Thoracic aorta (tissue), 2 donors: ENCODE results near the gene TRMT44. TPM values are rescaled to one million over a fixed set of nuclear protein-coding genes. Genes with fewer than 3 reads are reported as not detected.

Source experiments
- ATAC-seq: fragments of 150-250 bp; one replicate; pipeline ENCODE4 v1.8.0; 2017; ENCODE audit warnings: low read depth; ENCODE audit not compliant: insufficient number of reproducible peaks, low FRiP score
- DNase-seq: peaks from one replicate; pipeline ENCODE4 v3.0.0-alpha.2; 2020; ENCODE audit warnings: low spot score
- H3K27ac ChIP-seq, 2 donors: fragments of 200-600 bp; sonication (generic); 1 replicate in 1 of 2; 2 replicates in 1 of 2; pipeline ENCODE4 v1.5.1; 2016; ENCODE audit warnings: mild to moderate bottlenecking in 2 of 2, moderate library complexity in 2 of 2
- H3K27me3 ChIP-seq: fragments of 200-600 bp; sonication (generic); replicated peaks from 2 replicates; pipeline ENCODE4 v1.6.0; 2016; ENCODE audit warnings: mild to moderate bottlenecking; ENCODE audit not compliant: insufficient read depth
- H3K36me3 ChIP-seq: fragments of 200-600 bp; sonication (generic); one replicate; pipeline ENCODE4 v1.5.1; 2016
- H3K4me1 ChIP-seq, 2 donors: fragments of 200-600 bp; sonication (generic); 1 replicate in 1 of 2; 2 replicates in 1 of 2; pipeline versions ENCODE4 v1.5.1 to v1.6.0; 2016; ENCODE audit warnings: low read depth in 2 of 2, mild to moderate bottlenecking in 1 of 2; ENCODE audit not compliant: control insufficient read depth in 1 of 2
- H3K4me3 ChIP-seq: fragments of 200-600 bp; sonication (generic); 2 replicates; pipeline ENCODE4 v1.5.1; 2016; ENCODE audit warnings: mild to moderate bottlenecking
- H3K9me3 ChIP-seq: fragments of 200-600 bp; sonication (generic); 2 replicates; pipeline ENCODE4 v1.5.1; 2016
- total RNA-seq, 2 donors: library from RNA; depleted of rRNA; stranded (reverse); fragments of >200 nt; gene quantifications; one replicate each; pipeline versions ENCODE4 v1.1.0 to v1.2.3, GENCODE V29; 2016
- TF ChIP-seq, protein P1 (sequence below): fragments of 200-600 bp; sonication (generic); IDR thresholded peaks from one replicate; pipeline ENCODE4 v1.5.1; 2019; ENCODE audit warnings: antibody characterized with exemption

Gene TRMT44
- total RNA-seq, 2 donors from 2014 or later, result 19.8 to 30.5 TPM

DNA sequence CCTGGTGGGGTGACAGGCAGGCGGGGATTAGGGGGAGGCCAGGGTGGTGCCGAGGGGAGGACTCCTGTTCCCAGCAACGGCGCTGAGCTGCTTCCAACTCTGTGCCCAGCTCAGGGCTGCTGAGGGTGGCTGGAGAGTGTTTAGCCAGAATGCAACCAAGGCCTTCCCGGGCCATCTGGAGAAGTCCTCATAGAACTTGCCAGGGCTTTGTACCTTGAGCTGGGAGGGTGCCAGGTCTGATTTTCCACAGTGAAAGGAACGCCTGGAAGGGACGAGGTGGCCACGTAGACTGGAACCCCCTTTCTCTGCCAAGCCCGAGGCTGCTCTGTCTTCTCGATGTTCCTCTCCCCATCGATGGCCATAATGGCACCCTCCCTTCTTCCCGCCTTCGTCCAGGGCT, 82.6 kb downstream of the TRMT44 start:
- TF ChIP-seq, protein P1, sequence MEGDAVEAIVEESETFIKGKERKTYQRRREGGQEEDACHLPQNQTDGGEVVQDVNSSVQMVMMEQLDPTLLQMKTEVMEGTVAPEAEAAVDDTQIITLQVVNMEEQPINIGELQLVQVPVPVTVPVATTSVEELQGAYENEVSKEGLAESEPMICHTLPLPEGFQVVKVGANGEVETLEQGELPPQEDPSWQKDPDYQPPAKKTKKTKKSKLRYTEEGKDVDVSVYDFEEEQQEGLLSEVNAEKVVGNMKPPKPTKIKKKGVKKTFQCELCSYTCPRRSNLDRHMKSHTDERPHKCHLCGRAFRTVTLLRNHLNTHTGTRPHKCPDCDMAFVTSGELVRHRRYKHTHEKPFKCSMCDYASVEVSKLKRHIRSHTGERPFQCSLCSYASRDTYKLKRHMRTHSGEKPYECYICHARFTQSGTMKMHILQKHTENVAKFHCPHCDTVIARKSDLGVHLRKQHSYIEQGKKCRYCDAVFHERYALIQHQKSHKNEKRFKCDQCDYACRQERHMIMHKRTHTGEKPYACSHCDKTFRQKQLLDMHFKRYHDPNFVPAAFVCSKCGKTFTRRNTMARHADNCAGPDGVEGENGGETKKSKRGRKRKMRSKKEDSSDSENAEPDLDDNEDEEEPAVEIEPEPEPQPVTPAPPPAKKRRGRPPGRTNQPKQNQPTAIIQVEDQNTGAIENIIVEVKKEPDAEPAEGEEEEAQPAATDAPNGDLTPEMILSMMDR, result no peak
- peaks cover 5% of the 10 kb centered on the region for H3K9me3 ChIP-seq
- H3K4me3 ChIP-seq, result no peak overlapping the region
- H3K4me1 ChIP-seq, result no peaks in the 10 kb centered on the region
- H3K27me3 ChIP-seq, result no peaks in the 10 kb centered on the region
- no peak for ATAC-seq
- H3K27ac ChIP-seq, result no peak overlapping the region
- DNase-seq, result no peak
- no peaks in the 10 kb centered on the region for H3K36me3 ChIP-seq

DNA sequence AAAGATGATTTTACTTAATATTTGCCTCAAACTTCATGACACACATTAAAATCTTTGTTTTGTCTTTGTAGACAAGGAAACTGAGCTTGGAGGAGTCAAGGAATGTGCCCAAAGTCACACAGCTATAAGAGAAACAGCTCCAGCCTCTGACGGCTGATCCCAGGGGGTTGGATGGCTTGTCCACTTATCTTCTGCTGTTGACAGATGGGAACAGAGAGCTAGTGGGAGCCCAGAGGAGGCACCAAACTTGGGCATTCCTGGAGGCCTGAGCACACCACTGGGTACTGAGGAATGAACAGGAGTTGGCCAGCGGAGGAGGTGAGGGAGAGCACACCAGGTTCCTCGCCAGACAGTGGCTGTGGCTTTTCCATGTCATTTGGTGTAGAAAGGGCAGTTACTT, 83.2 kb downstream of the TRMT44 start:
- H3K27ac ChIP-seq, result no peak overlapping the region
- no peaks in the 10 kb centered on the region for H3K36me3 ChIP-seq
- H3K9me3 ChIP-seq, result peaks cover 5% of the 10 kb centered on the region
- TF ChIP-seq, protein P1, result no peak
- no peaks in the 10 kb centered on the region for H3K4me1 ChIP-seq
- DNase-seq (no peak), ATAC-seq (no peak)
- no peaks in the 10 kb centered on the region for H3K27me3 ChIP-seq
- no peak overlapping the region for H3K4me3 ChIP-seq

DNA sequence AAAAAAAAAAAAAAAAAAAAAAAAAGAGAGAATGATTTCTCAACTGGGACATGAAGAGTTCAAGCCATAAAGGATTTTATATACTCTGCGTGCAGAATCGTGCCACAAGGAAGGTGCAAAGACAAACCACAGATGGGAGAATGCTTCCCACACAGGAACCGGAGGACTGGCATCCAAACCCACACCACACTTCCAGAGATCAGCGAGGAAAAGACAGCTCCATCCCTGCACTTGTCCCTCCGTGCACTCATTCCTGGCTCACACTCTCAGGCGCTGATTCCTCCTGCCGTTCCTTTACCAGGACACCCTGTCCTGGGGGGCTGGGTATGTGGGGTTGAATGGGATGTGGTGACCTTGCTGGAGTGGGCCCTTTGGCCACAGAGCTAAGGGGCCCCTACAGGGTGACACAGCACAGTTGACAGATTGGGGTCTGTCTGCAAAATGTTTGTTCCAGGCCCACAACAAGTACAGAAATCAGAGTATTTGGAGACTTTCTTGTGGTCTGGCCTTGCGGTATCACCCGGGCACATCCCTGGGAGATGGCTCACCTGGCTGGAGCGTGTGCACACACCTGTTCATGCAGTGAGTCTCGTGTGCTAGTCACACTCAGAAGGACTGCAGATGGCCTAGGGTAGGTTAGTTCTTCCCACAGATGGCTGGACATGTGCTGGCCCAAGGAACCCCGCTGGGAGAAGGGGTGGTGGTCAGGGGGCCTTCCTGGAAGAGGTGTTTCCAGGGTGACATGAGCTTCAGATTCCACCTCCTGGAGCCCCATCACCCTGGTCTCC, 84.2 kb downstream of the TRMT44 start:
- Histone ChIP-seq H3K36me3 (no peaks in the 10 kb centered on the region), H3K4me3 (no peak overlapping the region)
- no peak for ATAC-seq

DNA sequence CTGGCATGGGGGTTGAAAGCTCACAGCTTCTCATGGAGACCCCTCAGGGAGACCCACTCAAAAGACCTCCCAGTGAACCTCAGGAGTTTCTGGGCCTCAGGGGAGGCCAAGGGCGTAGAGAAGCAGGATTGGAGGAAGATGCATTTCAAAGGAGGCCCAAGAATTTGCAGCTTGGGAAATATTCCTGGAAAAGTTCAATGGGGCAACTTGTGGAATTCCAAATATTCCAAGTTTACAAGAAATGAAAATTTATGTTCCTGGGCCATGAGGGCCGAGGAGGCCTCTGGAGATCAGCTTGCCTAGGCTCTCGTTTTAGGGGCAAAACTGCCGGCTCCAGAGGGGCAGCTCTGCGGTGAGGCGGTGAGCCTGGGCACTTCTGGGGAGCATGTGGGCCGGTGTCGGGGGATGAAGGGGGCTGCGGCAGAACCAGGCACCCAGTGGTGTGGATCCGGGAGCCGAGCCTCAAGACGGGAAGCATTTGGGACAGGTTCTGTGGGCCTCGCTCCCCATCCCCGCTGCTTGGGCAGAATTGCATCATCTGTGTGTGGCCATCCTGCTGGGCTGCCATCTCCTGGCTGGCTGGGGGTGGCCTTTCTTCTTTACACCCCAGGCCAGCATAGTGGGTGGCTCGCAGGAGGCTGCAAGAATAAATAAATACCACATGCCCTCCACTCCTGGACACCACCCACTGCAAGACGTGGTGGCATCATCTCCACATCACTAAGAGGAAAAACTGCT, 85.0 kb downstream of the TRMT44 start:
- H3K9me3 ChIP-seq, result peaks cover 5% of the 10 kb centered on the region
- H3K4me3 ChIP-seq, result no peak overlapping the region
- no peaks in the 10 kb centered on the region for H3K4me1 ChIP-seq
- no peak for ATAC-seq
- no peak for DNase-seq
- H3K36me3 ChIP-seq, result no peaks in the 10 kb centered on the region
- no peak overlapping the region for H3K27ac ChIP-seq
- H3K27me3 ChIP-seq, result no peaks in the 10 kb centered on the region
- TF ChIP-seq, protein P1, result no peak

More for the DNA sequence above, 84.2 kb downstream of the TRMT44 start:
- Histone ChIP-seq H3K4me1 (no peaks in the 10 kb centered on the region), H3K27me3 (no peaks in the 10 kb centered on the region), H3K9me3 (peaks cover 5% of the 10 kb centered on the region), H3K27ac (no peak overlapping the region)
- no peak for DNase-seq
- TF ChIP-seq, protein P1, result no peak

Other genes with a start within 250 kb of the TRMT44 start
- gene SH3TC1, start 241.5 kb upstream of the TRMT44 start, total RNA-seq, result 10 to 100 TPM; 63.2 to 68.6 TPM
- gene HTRA3, start 171.0 kb upstream of the TRMT44 start, total RNA-seq, result 10 to 100 TPM; 52.6 to 55.5 TPM
- gene ACOX3, start 54 bp upstream of the TRMT44 start, total RNA-seq, result 10 to 100 TPM; 47.8 to 72.7 TPM
- not detected for gene GPR78, start 139.6 kb downstream of the TRMT44 start, total RNA-seq
- 1 to 10 TPM; 3.0 to 6.1 TPM for gene CPZ, start 152.0 kb downstream of the TRMT44 start, total RNA-seq